HepG2 (cell line): ENCODE measurements around the gene HIBADH. TPM values are rescaled to one million over a fixed set of nuclear protein-coding genes. Genes with fewer than 3 reads are reported as not detected.

ENCODE experiments used
- ATAC-seq: fragments of 200-7000 bp; cut with Tn5 transposase; 3 replicates; pipeline ENCODE4 v1.9.1; 2020; ENCODE audit warnings: mild to moderate bottlenecking, moderate library complexity
- BruUV-seq: library from RNA; stranded (reverse); fragments of 400-500 nt; replicated peaks from 2 replicates; lab custom pipeline; 2021; lab: Mats Ljungman, UMichigan
- CTCF ChIA-PET: fragments of 300-600 bp; formaldehyde crosslinking; extraction: SDS; loops from one replicate; lab custom pipeline; 2021; ENCODE audit warnings: low total read pairs, inconsistent platforms, low intra/inter-chr PET ratio; lab: Yijun Ruan, JAX
- POLR2A ChIA-PET: fragments of 350-600 bp; sonication (Branson Sonifier 250); formaldehyde crosslinking; loops from one replicate; lab custom pipeline; 2020; ENCODE audit warnings: antibody characterized with exemption, inconsistent platforms; lab: Yijun Ruan, JAX
- DNase-seq: peaks from one replicate; pipeline ENCODE4 v3.0.0-alpha.2; 2015; ENCODE audit warnings: low spot score
- FAIRE-seq: peaks from 3 replicates; lab custom pipeline; 2011; peaks lifted over from hg19 to GRCh38; lab: Jason Lieb, UNC
- H2AFZ ChIP-seq: one replicate; pipeline ENCODE4 v1.6.1; 2011; ENCODE audit warnings: low read length, inconsistent platforms
- H3K27ac ChIP-seq: fragments of 300-600 bp; 3 replicates; pipeline ENCODE4 v1.8.0; 2011; ENCODE audit warnings: mixed run types, mild to moderate bottlenecking, mixed read lengths, low read length, inconsistent platforms; ENCODE audit not compliant: insufficient read depth; ENCODE audit errors: extremely low read length
- H3K27me3 ChIP-seq, 2 experiments: fragments of 200-600 bp in 1 of 2; 2 replicates in 1 of 2; 3 replicates in 1 of 2; pipeline versions ENCODE4 v1.6.0 to v1.8.0; 2011; ENCODE audit warnings: low read length in 2 of 2, mild to moderate bottlenecking in 2 of 2, moderate library complexity in 2 of 2, inconsistent platforms in 1 of 2; ENCODE audit not compliant: insufficient read depth in 2 of 2, control insufficient read depth in 1 of 2
- H3K36me3 ChIP-seq, 2 experiments: fragments of 200-600 bp in 1 of 2; replicated peaks in 1 of 2; 2 replicates in 1 of 2; 3 replicates in 1 of 2; pipeline versions ENCODE4 v1.5.1 to v1.8.0; 2011; ENCODE audit warnings: low read length in 2 of 2, inconsistent platforms in 1 of 2; ENCODE audit not compliant: insufficient read depth in 2 of 2, control insufficient read depth in 1 of 2
- H3K4me1 ChIP-seq: 2 replicates; pipeline ENCODE4 v1.5.1; 2012; ENCODE audit warnings: low read length, inconsistent platforms; ENCODE audit not compliant: insufficient read depth
- H3K4me2 ChIP-seq: 2 replicates; pipeline ENCODE4 v1.6.0; 2011; ENCODE audit warnings: low read depth, low read length, inconsistent platforms
- H3K4me3 ChIP-seq, 3 experiments: fragments of 200-600 bp in 1 of 3; sonication (generic), shearing (Covaris generic) in 1 of 3; replicated peaks in 1 of 3; 2 replicates each; pipeline ENCODE4 v1.5.1; 2011 to 2016; ENCODE audit warnings: low read length in 3 of 3, inconsistent platforms in 2 of 3, low read depth in 2 of 3, mild to moderate bottlenecking in 2 of 3, control low read depth in 1 of 3, mixed read lengths in 1 of 3; ENCODE audit not compliant: insufficient read depth in 1 of 3
- H3K79me2 ChIP-seq: one replicate; pipeline ENCODE4 v1.6.1; 2011; ENCODE audit warnings: low read length, inconsistent platforms; ENCODE audit not compliant: insufficient read depth
- H3K9ac ChIP-seq: 2 replicates; pipeline ENCODE4 v1.6.0; 2011; ENCODE audit warnings: mild to moderate bottlenecking, low read depth, low read length, inconsistent platforms; ENCODE audit not compliant: insufficient read depth
- H3K9me3 ChIP-seq: 2 replicates; pipeline ENCODE4 v1.5.1; 2012; ENCODE audit warnings: mild to moderate bottlenecking, low read length
- H4K20me1 ChIP-seq: 2 replicates; pipeline ENCODE4 v1.6.0; 2011; ENCODE audit warnings: inconsistent platforms, mild to moderate bottlenecking, low read length, moderate library complexity; ENCODE audit not compliant: insufficient read depth
- AGO1 ChIP-seq: fragments of 200-400 bp; formaldehyde crosslinking; IDR thresholded peaks from 2 replicates; pipeline ENCODE4 v1.6.1; 2017; ENCODE audit warnings: mild to moderate bottlenecking, low read depth, low read length, moderate library complexity; ENCODE audit not compliant: poor library complexity, severe bottlenecking
- CC2D1A ChIP-seq: sonication (generic); formaldehyde crosslinking; IDR thresholded peaks from 2 replicates; pipeline ENCODE4 v1.8.1; 2023; ENCODE audit warnings: mild to moderate bottlenecking, missing genetic modification reagents
- FOXK1 ChIP-seq: sonication (generic); formaldehyde crosslinking; IDR thresholded peaks from 2 replicates; pipeline ENCODE4 v1.4.0; 2020; ENCODE audit warnings: low read depth, missing genetic modification reagents, borderline replicate concordance
- GLI4 ChIP-seq: sonication (generic); formaldehyde crosslinking; IDR thresholded peaks from 2 replicates; pipeline ENCODE4 v1.5.1; 2020; ENCODE audit warnings: missing genetic modification reagents, mild to moderate bottlenecking, moderate library complexity, borderline replicate concordance
- ISL2 ChIP-seq: sonication (generic); formaldehyde crosslinking; IDR thresholded peaks from 2 replicates; pipeline ENCODE4 v1.5.0; 2020; ENCODE audit warnings: missing genetic modification reagents
- KDM5B ChIP-seq: sonication (generic); formaldehyde crosslinking; IDR thresholded peaks from 2 replicates; pipeline ENCODE4 v1.4.0; 2020; ENCODE audit warnings: missing genetic modification reagents, mild to moderate bottlenecking, borderline replicate concordance
- PAX8 ChIP-seq: sonication (generic); formaldehyde crosslinking; IDR thresholded peaks from 2 replicates; pipeline ENCODE4 v1.8.0; 2022; ENCODE audit warnings: mild to moderate bottlenecking, missing genetic modification reagents, borderline replicate concordance
- TOE1 ChIP-seq: sonication (generic); formaldehyde crosslinking; IDR thresholded peaks from 2 replicates; pipeline ENCODE4 v1.4.0; 2020; ENCODE audit warnings: mild to moderate bottlenecking, missing genetic modification reagents
- USF2 ChIP-seq, 2 experiments: sonication (generic) in 1 of 2; formaldehyde crosslinking in 1 of 2; IDR thresholded peaks; 2 replicates each; pipeline versions ENCODE4 v1.5.1 to v1.6.1; 2011 to 2020; ENCODE audit warnings: borderline replicate concordance in 1 of 2, low read depth in 1 of 2, low read length in 1 of 2, mild to moderate bottlenecking in 1 of 2, missing genetic modification reagents in 1 of 2, moderate library complexity in 1 of 2
- in situ Hi-C: cut with HindIII; loops from 2 replicates; pipeline ENCODE4 v1.10.0; 2017; ENCODE audit warnings: low pct_unique_long_range_greater_than_20kb; ENCODE audit not compliant: extremely low pct_ligation_motif_present
- intact Hi-C: fragments of 100-400 bp; cut with micrococcal nuclease; formaldehyde crosslinking; loops from one replicate; pipeline ENCODE4 v1.10.0; 2022; ENCODE audit not compliant: unreplicated experiment
- polyA plus RNA-seq, 8 experiments: library from polyadenylated mRNA; depleted of rRNA in 3 of 8; stranded (reverse) in 7 of 8; unstranded in 1 of 8; fragments of >200 nt; fragmentation: Illumina TruSeq in 4 of 8; extraction: Trizol in 4 of 8; gene quantifications; 2 replicates each; pipeline versions ENCODE4 v1.2.1 to v1.2.3, GENCODE V29; 2011 to 2016; ENCODE audit warnings: low read depth in 4 of 8, missing spikeins in 1 of 8, mixed read lengths in 1 of 8; ENCODE audit not compliant: insufficient read depth in 1 of 8
- total RNA-seq, 5 experiments: library from RNA; depleted of rRNA; stranded (reverse); fragments of >200 nt; fragmentation: Illumina TruSeq; extraction: Trizol; gene quantifications; 2 replicates each; pipeline ENCODE4 v1.2.3, GENCODE V29; 2016; ENCODE audit warnings: low read depth in 1 of 5

The HIBADH gene
- total and polyA plus RNA-seq, 2 of the 13 experiments (the other 11 are each of a cell fraction or from before 2014, with no cell fraction given) = 49.9 to 59.5 TPM

DNA sequence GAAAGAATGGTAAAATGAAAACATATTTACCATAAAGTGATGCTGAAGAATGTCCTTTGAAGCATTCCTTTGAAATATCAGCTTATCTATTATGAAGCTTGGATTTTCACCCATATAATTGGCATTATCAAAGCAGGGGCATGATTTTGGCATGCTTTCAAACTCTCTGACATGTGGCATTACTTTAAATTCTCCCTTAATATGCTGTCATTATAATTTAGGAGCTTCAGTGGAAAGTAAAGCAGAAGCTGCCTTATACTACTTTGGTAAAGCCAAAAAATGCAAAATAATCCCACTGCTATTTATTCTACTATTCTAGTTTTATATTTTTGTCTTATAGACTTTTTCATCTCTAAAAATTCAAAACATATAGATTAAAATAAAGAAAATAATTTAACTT lies 28.0 kb upstream of the HIBADH start:
- DNase-seq (no peak), ATAC-seq (no peak), FAIRE-seq (no peak)
- Histone ChIP-seq H3K4me1 (peaks cover 30% of the 10 kb centered on the region), H3K79me2 (no peaks in the 10 kb centered on the region), H3K27me3 (no peaks in the 10 kb centered on the region), H3K9me3 (no peaks in the 10 kb centered on the region), H3K9ac (no peak overlapping the region), H3K4me3 (no peak overlapping the region), H3K36me3 (no peaks in the 10 kb centered on the region), H3K4me2 (no peak overlapping the region), H3K27ac (no peak overlapping the region), H4K20me1 (no peaks in the 10 kb centered on the region), H2AFZ (no peak overlapping the region)
- in situ Hi-C loops (no loop called here), intact Hi-C loops (loop anchor here (5.0 kb wide), 1 partner anchor 332 kb away; no protein-coding TSS in a partner anchor)
- TF ChIP-seq AGO1 (no peak), ISL2 (no peak), TOE1 (CRISPR knock-in tag) (no peak), CC2D1A (CRISPR knock-in tag) (no peak), FOXK1 (CRISPR knock-in tag) (no peak), KDM5B (no peak), GLI4 (no peak), PAX8 (CRISPR knock-in tag) (no peak), USF2 (IDR thresholded peaks at IDR 0.05; ENCODE audit: low read depth, low read length) (no peak), USF2 (CRISPR knock-in tag; IDR thresholded peaks at IDR 0.05; ENCODE audit: borderline replicate concordance) (no peak)
- ChIA-PET POLR2A (no interaction called here), CTCF (interaction anchor here (1.4 kb wide), 1 partner anchor 84 kb away, joined by 9 read pairs; no protein-coding TSS in a partner anchor)
- no TSS peak for BruUV-seq
